GM19455 (cell line): ENCODE data around the gene MLLT6.

Experiments used
- ATAC-seq: cut with Tn5 transposase; IDR thresholded peaks from one replicate; pipeline ENCODE4 v1.9.1; 2021; ENCODE audit not compliant: unreplicated experiment

Gene MLLT6

GRCh38 chr17:38704606-38705522 lies at the start of gene MLLT6:
Gene MLLT6 (plus strand): TSS chr17:38705273. CDS start chr17:38705633, 360 bp downstream.
- no peak for ATAC-seq

- ATAC-seq: no peak
Measured at GRCh38 chr17:38656959-38657823, 47.9 kb upstream of the MLLT6 start.

DNA sequence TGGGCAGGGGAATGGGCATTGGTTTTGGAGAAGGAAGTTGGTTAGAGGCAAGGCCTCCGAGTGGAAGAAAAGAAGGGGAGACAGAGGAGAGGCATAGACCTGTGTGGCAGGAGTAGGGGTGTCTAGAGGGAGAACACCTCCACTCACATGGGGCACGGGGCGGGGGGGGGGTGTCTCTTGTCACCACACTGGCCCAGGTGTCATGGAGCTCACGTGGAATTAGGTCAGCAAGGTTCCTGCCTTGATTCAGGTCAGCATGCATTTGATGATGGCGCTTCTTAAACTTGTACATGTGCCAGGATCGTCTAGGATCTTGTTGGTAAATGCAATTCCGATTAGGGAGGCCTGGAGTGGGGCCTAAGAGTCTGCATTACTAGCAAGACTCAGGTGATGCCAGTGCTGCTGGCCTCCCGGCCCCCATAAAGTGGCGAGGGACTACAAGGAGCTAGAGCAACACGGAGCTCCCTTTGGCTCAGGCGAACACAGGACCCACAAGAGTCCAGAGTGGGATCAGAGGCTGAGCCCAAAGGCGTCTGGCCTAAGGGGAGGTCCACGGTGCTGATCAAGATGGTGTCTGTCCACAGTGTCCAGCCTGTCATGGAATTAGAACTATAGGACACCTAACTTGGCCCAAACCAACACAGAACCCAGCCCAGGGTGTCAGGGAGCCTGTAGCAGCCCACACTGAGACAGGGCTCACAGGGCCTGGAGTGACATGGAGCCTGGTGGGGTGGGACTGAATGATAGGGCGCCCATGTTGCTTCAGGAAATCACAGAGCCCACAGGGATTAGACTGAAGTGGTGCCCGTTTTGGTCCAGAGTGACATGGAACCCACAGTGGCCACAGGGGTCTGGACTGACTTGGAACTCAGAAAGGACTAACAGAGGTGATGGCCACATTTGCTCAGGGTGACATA lies 47.0 kb upstream of the MLLT6 start:
- ATAC-seq: no peak

DNA sequence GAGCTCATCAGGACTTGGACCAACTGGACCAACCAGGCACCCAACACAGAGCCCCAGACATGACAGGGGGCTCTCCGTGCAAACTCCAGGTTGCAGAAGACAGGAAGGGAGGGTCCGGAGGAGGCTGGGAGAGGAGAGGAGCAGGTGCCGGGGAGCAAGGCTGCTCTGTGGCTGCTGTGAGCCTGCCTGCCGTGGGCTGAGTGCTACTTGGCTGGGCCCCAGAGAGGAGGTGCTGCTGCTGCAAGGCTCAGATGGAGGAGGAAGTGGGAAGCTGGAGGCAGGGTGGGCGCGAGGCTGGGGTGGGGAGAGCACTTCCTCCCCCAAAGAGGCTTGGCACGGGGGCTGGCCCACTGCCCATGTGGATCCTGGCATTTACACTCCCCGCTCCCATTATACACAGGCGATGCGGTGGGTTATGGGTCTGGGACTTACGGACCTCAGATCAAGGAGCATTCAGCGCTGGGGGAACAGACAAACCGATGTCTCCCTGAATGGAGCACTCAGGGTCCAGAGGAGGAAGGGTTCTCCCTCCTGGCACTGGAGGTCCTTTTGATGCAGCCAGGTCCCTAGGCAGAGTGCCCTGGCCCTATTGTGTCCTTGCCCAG lies 46.2 kb upstream of the MLLT6 start:
- ATAC-seq: no peak

DNA sequence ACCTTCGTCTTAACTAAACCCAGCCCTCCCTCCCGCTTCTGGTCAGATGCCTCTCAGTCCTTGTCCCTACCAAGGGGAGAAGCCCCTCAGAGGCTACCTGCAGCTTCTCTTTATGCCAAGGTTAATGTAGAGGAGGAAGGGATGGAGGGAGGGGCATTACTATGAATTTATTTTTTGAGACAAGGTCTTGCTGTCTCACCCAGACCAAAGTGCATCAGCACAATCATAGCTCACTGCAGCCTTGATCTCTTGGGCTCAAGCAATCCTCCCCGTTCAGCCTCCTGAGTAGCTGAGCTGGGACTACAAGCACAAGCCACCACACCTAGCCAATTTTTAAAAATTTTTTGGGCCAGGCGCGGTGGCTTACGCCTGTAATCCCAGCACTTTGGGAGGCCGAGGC lies 45.7 kb upstream of the MLLT6 start:
- no peak for ATAC-seq

DNA sequence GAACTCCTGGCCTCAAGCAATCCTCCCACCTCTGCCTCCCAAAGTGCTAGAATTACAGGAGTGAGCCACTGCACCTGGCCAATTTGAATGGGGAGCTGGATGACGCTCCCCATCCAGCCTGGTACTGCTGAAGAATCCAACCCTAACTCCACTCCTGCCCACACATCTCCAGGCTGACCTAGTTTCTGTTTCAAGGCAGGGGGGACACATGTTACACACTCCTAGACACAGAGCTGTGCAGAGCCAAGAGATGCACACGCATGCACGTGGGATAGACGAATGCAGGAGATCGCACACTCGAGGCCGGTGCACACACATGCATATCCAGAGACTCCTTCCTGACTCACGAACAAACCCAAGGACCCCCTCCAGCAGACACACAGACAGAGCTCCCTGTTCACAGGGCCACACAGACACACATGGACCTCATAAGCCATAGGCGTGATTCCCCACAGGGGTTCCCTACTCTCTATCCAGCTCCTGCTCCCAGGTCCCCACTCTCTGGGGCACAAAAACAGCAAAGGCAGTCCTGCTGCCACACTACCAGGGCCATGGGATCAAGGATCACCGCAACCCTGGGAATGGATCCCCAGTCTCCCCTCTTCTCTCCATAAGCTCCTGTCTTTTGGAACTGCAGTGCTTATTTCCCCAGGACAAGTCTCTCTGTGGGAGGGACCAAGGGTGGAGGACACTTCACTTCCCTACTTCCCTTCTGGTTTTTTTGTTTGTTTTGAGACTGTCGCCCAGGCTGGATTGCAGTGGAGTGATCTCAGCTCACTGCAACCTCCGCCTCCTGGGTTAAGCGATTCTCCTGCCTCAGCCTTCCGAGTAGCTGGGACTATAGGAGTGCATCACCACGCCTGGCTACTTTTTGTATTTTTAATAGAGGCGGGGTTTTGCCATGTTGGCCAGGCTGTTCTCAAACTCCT lies 44.7 kb upstream of the MLLT6 start:
- ATAC-seq: no peak

DNA sequence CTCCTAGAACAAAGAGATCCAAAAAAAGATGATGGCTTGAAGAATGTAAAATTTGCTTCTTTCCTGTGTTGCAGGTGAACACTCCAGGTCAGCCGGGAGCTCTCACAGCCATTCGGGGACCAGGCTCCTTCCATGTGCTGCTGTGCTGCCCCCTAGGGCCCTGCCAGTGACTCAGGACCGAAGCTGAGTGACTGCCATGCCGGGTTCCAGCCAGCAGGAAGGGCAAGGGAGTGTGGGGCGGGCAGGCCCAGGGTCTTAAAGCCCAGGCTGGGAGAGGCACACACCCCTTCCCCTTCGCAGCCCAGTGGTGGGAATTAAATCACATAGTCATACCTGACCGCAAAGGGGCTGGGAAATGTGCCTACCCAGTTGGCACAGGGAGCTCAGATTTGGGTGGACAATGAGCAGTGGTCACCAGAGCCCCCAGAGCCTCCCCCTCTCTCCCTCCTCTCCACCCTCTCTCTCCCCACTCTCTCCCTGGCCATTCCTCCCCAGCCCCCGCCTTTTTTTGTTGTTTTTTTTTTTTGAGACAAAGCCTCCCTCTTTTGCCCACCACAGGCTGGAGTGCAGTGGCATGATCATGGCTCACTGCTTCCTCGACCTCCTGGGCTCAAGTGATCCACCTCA lies 41.8 kb upstream of the MLLT6 start:
- no peak for ATAC-seq

- ATAC-seq: no peak
Measured at GRCh38 chr17:38663964-38664644, 41.0 kb upstream of the MLLT6 start.

DNA sequence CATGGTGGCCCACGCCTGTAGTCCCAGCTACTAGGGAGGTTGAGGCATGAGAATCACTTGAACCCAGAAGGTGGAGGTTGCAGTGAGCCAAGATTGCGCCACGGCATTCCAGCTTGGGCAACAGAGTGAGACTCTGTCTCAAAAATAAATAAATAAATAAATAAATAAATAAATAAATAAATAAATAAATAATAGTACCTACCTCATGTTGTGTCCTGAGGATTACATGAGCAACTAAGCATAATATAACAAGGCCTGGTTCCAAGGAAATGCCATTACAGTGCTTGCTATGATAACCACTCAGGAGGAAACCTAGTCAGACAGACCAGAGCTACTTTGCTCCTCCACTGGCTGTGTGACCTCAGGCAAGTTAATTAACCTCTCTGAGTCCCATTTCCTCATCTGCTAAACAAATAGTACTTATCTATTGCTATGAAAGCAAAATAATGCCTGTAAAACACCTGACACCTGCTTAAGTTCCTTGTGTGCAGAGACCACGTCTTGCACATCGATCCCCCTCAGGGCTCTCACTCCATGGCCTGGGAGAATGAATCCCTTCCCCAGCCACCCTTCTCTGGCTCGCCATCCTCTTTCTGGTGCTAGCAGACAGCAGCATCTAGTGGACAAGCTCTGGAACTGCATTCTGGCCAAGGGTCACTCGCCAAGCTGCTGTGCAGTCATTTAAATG lies 37.8 kb upstream of the MLLT6 start:
- ATAC-seq: no peak

- ATAC-seq: no peak
Measured at GRCh38 chr17:38667787-38668122, 37.3 kb upstream of the MLLT6 start.

DNA sequence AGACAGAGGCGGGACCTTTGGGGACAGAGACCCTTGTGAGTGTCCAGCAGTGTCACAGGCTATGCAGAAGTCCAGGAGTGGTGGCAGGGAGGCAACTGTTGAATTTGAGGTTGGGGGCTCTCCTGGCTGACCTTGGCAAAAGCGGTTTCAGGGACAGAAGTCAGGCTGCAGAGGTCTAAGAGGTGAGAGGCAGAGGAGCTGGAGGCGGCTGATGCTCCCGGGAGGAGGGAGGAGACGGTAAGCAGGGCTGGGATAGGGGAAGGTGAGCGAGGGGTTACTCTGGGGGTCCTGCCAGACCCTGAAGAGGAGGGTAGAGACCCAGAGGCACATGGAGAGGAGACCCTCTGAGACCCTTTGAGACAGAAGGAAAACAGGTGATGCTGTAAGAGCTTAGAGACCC lies 35.6 kb upstream of the MLLT6 start:
- ATAC-seq: no peak

DNA sequence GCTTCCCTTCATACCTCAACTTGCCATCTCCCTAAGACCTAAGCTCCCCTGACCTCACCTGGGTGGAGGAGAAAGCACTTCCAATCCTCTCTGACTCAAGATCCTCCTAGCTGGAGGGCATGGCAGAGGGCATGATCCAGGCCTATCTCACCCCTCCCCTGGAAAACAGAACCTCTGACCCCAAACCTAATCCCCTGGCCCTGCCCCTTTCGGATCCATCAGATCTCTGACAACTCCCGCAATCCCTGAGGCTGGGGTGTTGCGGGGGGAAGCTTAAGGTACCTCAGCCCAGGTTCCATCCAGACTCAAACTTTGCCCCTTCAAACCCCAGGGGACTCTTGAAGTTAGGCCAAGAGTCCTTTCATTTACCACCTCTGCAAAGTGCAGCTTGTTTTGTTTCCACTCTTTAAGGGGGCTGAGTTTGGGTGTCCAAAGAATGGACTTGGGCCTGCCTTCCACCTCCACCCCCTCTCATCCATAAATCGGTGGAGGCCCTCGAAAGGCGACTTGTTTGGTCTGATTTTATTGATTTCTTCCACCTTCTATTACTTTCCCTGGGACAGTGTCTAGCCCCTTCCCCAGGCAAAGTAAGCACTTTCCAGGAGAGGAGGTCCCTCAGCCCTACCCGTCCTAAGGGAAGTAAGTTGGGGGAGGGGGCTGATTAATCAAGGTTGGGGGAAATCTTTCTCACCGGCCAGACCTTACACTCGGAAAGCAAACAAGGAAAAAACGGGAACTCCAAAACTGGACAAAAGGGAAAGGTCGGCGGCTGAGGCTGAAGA lies 32.9 kb upstream of the MLLT6 start:
- no peak for ATAC-seq

DNA sequence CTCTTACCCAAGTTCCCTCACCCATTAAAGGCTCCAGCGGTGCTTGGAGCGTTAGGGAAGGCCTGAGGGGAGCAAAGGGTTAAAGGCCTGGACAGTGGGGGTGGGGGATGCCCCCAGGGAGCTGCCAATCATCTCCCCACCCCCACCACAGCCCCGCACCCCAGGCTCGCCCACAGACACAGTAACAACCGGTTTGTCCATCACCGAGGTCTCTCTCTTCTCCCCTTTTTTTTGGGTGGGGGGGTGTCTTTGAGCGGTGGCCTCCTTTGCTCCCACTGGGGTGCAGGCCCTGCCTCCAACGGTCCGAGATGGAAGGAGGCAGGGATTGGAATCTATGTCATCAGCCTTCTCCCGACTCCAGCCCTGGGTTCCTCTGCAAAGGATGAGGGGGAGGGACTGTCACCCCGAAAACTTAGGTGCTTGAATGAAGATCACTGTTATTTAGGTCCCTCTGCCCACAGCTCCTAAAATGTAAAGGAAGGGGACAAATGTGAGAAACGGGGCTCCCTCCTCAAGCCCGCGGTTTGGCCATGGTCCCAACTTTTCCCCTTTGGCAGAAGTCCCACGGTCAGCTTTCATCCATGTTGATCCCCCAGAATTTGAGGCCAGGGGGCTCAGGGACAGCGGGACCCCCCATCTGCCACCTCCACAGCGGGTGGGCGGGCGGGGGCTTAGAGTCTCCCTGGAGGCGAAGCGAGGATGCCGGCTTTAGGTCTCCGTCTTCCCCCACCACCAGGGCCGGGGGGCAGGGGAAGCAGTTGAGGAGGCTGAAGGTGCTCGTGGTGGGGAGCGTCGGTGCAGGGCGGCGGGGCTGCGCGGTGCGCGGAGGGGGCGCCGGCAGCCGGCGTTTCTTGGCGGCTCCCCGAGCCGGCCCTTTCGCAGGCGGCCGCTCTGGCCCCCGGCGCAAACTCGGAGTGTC lies 32.0 kb upstream of the MLLT6 start:
- no peak for ATAC-seq

DNA sequence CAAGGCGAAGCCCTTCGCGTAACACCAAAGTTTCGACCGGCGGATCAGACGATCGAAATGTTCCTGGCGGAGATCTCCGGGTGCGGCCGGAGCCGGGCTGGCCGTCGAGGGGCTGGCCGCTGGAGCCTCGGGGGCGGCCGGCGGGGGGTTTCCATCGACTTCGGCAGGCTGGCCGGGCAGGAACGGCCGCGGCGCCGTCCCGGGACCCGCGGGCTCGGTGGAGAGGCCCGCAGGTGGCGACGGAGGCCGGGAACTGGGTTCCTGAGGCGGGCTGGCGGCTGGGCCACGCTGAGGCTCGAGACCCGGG lies 31.4 kb upstream of the MLLT6 start:
- no peak for ATAC-seq

GRCh38 chr17:38674014-38674748 lies 30.9 kb upstream of the MLLT6 start:
- peak; percentile 22 for ATAC-seq
